HG02884 (cell line): ENCODE data around the gene FPR1.
A peak's percentile ranks its signal among the peaks of the same experiment; 100 is the strongest.

Experiments used
- ATAC-seq: cut with Tn5 transposase; IDR thresholded peaks from one replicate; pipeline ENCODE4 v1.9.1; 2021; ENCODE audit warnings: mild to moderate bottlenecking, moderate library complexity; ENCODE audit not compliant: unreplicated experiment

The FPR1 gene

GRCh38 chr19:51708811-51709210 is 42.9 kb downstream of the FPR1 start:
- no peak for ATAC-seq

- no peak for ATAC-seq
Observed at GRCh38 chr19:51706885-51707284, 44.8 kb downstream of the FPR1 start.

- no peak for ATAC-seq
Observed at GRCh38 chr19:51706296-51706695, 45.4 kb downstream of the FPR1 start.

GRCh38 chr19:51704626-51705025 is 47.1 kb downstream of the FPR1 start:
- no peak for ATAC-seq

- peak; percentile 85 for ATAC-seq
Observed at GRCh38 chr19:51703575-51704515, 47.8 kb downstream of the FPR1 start.

GRCh38 chr19:51702825-51703574 is 48.7 kb downstream of the FPR1 start:
- ATAC-seq, result no peak

GRCh38 chr19:51702103-51702824 is 49.4 kb downstream of the FPR1 start:
- ATAC-seq, result no peak

GRCh38 chr19:51701468-51702100 is 50.1 kb downstream of the FPR1 start:
- ATAC-seq, result no peak

GRCh38 chr19:51699170-51699569 is 52.5 kb downstream of the FPR1 start:
- ATAC-seq, result no peak

GRCh38 chr19:51698296-51698695 is 53.4 kb downstream of the FPR1 start:
- no peak for ATAC-seq

- no peak for ATAC-seq
Observed at GRCh38 chr19:51697169-51697776, 54.4 kb downstream of the FPR1 start.

GRCh38 chr19:51696606-51697005 is 55.1 kb downstream of the FPR1 start:
- no peak for ATAC-seq
